Karpas-422 (cell line): Measurements from ENCODE around the gene JAK1. TPM values are rescaled to one million over a fixed set of nuclear protein-coding genes. Genes with fewer than 3 reads are reported as not detected.

ENCODE experiments used
- DNase-seq: peaks from one replicate; pipeline ENCODE4 v3.0.0-alpha.2; 2015
- H2AFZ ChIP-seq: fragments of 200-600 bp; sonication (generic); 2 replicates; pipeline ENCODE4 v1.6.1; 2014; ENCODE audit warnings: antibody characterized with exemption, low read length, mixed read lengths
- H3K27ac ChIP-seq: fragments of 200-600 bp; sonication (generic); 2 replicates; pipeline ENCODE4 v1.5.1; 2014; ENCODE audit warnings: mild to moderate bottlenecking, low read length, moderate library complexity
- H3K27me3 ChIP-seq: fragments of 200-600 bp; sonication (generic); 2 replicates; pipeline ENCODE4 v1.6.1; 2014; ENCODE audit warnings: low read length, mixed read lengths
- H3K36me3 ChIP-seq: fragments of 200-600 bp; sonication (generic); 2 replicates; pipeline ENCODE4 v1.6.1; 2014; ENCODE audit warnings: low read length, mixed read lengths; ENCODE audit not compliant: insufficient read depth
- H3K4me1 ChIP-seq: fragments of 200-600 bp; sonication (generic); 2 replicates; pipeline ENCODE4 v1.6.1; 2014; ENCODE audit warnings: mild to moderate bottlenecking, low read length, mixed read lengths
- H3K4me2 ChIP-seq: fragments of 200-600 bp; sonication (generic); 2 replicates; pipeline ENCODE4 v1.6.1; 2014; ENCODE audit warnings: low read length, low read depth, mild to moderate bottlenecking; ENCODE audit not compliant: poor library complexity, severe bottlenecking
- H3K4me3 ChIP-seq: fragments of 200-600 bp; sonication (generic); 2 replicates; pipeline ENCODE4 v1.5.1; 2014; ENCODE audit warnings: mild to moderate bottlenecking, antibody characterized with exemption, low read length, mixed read lengths
- H3K79me2 ChIP-seq: fragments of 200-600 bp; sonication (generic); 2 replicates; pipeline ENCODE4 v1.6.1; 2014; ENCODE audit warnings: mild to moderate bottlenecking, low read length, mixed read lengths
- H3K9ac ChIP-seq: fragments of 200-600 bp; sonication (generic); 2 replicates; pipeline ENCODE4 v1.6.0; 2014; ENCODE audit warnings: low read length
- H3K9me2 ChIP-seq: fragments of 200-600 bp; sonication (generic), shearing (Covaris generic); replicated peaks from 2 replicates; pipeline ENCODE4 v1.6.0; 2014; ENCODE audit warnings: mild to moderate bottlenecking, low read length, moderate library complexity; ENCODE audit not compliant: insufficient read depth
- H3K9me3 ChIP-seq: fragments of 300-700, 200-600 bp; sonication (generic); 2 replicates; pipeline ENCODE4 v1.6.1; 2014; ENCODE audit warnings: low read length, mixed read lengths
- H4K20me1 ChIP-seq: fragments of 200-600 bp; sonication (generic); 2 replicates; pipeline ENCODE4 v1.6.1; 2014; ENCODE audit warnings: mild to moderate bottlenecking, antibody characterized with exemption, low read length, low read depth; ENCODE audit not compliant: insufficient read depth
- total RNA-seq: library from RNA; depleted of rRNA; stranded (reverse); fragments of >200 nt; shearing (Covaris generic); gene quantifications from 2 replicates; pipeline ENCODE4 v1.2.3, GENCODE V29; 2014; ENCODE audit warnings: low replicate concordance

JAK1 gene
- total RNA-seq, 1 experiment from 2014 or later: 19.6 TPM

- H4K20me1 ChIP-seq: peaks cover 72% of the 10 kb centered on the region
- H3K27me3 ChIP-seq: no peaks in the 10 kb centered on the region
- no peaks in the 10 kb centered on the region for H3K9me2 ChIP-seq
- no peak overlapping the region for H3K4me3 ChIP-seq
- no peak overlapping the region for H3K27ac ChIP-seq
- H3K9me3 ChIP-seq: no peaks in the 10 kb centered on the region
- no peak overlapping the region for H3K9ac ChIP-seq
- peaks cover 26% of the 10 kb centered on the region for H3K4me1 ChIP-seq
- H3K36me3 ChIP-seq: no peaks in the 10 kb centered on the region
- DNase-seq: no peak
- no peaks in the 10 kb centered on the region for H3K79me2 ChIP-seq
- no peak overlapping the region for H3K4me2 ChIP-seq
- H2AFZ ChIP-seq: no peak overlapping the region
Observed at GRCh38 chr1:64959986-64960385, 6.4 kb downstream of the JAK1 start.

DNA sequence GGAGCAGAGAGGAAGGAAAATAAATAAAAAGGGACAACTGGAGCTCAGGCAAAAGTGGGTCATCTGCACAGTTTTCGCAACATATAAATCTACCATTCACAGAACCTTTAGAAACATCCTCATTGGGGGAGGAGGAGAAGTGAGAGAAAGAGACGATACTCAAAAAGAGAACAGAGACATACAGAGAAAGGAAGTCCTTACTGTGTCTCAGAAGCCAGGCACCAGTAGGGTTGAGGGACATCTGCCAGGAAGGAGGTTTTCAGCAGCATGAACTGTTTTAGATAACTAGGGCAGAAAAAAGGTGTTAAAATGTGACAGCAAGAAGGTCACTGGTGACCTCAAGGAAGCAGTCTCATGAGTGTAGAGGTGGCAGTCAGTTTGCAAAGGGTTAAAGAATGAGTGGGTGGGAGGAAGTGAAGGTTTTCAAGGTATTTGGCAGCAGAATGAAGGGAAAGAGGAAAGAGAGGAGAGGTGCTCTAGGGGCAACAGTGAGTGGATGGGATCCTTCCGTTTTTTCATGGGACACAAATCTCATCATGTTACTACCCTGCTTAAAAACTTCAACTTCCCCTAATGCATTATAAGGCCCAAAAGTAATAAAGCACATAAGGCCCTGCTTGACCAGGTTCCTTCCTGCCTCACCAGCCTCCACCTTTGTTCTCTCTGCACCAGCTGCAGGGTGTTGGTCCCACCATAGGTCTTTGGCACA is 9.5 kb downstream of the JAK1 start:
- Histone ChIP-seq H3K9me2 (no peaks in the 10 kb centered on the region), H3K36me3 (no peaks in the 10 kb centered on the region), H3K27me3 (no peaks in the 10 kb centered on the region), H3K79me2 (no peaks in the 10 kb centered on the region), H3K4me3 (no peak overlapping the region), H2AFZ (no peak overlapping the region), H3K4me1 (no peaks in the 10 kb centered on the region), H3K9ac (no peak overlapping the region), H3K4me2 (no peak overlapping the region), H3K27ac (no peak overlapping the region), H4K20me1 (peaks cover 75% of the 10 kb centered on the region), H3K9me3 (no peaks in the 10 kb centered on the region)
- DNase-seq: no peak

- no peak overlapping the region for H3K4me2 ChIP-seq
Observed at GRCh38 chr1:64956010-64956640, 10.2 kb downstream of the JAK1 start.

DNA sequence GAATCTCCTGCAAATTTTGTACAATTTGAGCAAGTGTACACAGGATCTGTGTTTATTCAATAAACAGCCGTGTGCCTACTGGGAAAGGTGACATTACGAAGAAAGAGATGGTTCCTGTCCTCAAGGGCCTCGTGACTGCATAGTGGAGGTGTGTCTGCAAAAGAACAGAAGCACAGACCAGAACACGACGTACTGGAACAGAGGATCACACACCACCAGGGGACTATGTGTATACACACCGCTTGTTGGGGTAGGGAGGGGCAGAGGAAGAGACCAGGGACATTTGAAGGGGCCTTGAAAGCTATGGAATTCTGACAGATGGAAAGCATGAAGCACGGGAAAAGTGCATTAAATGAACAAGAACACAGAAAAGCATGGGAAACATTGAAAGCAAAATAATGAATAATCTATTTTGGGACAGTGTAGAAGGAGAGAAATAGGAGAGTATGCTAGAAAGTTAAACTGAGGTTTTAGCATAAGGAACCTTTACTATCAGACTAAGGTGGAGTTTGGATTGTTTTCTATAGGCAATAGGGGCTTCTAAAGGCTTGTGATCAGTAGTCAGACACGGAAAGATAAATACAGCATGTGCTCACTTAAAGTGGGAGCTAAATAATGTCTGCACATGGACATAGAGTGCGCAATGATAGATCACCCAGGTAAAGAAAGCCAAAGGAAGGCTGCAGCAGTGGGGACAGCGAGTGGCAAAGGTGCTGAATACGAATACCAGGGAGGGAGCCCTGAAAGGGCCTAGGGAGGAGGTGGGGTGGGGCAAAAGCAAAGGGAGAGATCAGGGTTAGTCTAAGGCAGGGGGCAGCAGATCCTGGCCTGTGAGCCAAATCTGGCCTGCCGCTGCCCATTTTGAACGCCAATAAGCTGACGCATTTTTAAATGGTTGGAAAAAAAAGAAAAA is 11.0 kb downstream of the JAK1 start:
- Histone ChIP-seq H3K9ac (no peak overlapping the region), H3K27ac (no peak overlapping the region), H3K36me3 (no peaks in the 10 kb centered on the region), H3K27me3 (no peaks in the 10 kb centered on the region), H2AFZ (no peak overlapping the region), H3K4me3 (no peak overlapping the region), H3K4me2 (no peak overlapping the region), H3K9me3 (no peaks in the 10 kb centered on the region), H3K79me2 (no peaks in the 10 kb centered on the region), H4K20me1 (peaks cover 65% of the 10 kb centered on the region), H3K4me1 (no peaks in the 10 kb centered on the region), H3K9me2 (no peaks in the 10 kb centered on the region)
- no peak for DNase-seq

More at GRCh38 chr1:64956010-64956640, 10.2 kb downstream of the JAK1 start:
- H3K4me1 ChIP-seq: no peaks in the 10 kb centered on the region
- H4K20me1 ChIP-seq: peaks cover 68% of the 10 kb centered on the region
- no peak overlapping the region for H3K27ac ChIP-seq
- no peaks in the 10 kb centered on the region for H3K9me2 ChIP-seq
- H2AFZ ChIP-seq: no peak overlapping the region
- H3K4me3 ChIP-seq: no peak overlapping the region
- no peaks in the 10 kb centered on the region for H3K79me2 ChIP-seq
- no peaks in the 10 kb centered on the region for H3K36me3 ChIP-seq
- DNase-seq: no peak
- H3K9me3 ChIP-seq: no peaks in the 10 kb centered on the region
- no peak overlapping the region for H3K9ac ChIP-seq
- H3K27me3 ChIP-seq: no peaks in the 10 kb centered on the region

DNA sequence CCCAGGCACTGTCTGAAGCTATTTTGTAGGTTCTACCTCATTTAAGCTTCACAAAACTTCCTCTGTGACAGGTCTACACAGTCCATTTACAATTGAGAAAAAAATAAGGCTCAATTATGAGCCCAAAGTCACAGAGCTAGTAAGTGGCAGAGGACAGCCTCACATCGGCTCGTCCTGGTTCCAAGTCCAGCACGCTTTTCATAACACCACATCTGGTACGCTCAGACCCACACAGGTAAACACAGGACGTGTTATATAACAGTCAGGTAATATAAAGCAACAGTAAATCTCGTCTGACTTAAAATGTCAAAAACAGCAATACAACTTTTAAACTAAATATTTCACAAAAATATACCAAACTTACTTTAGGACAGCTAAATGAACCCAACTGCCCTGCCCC is 13.1 kb downstream of the JAK1 start:
- H4K20me1 ChIP-seq: peaks cover 67% of the 10 kb centered on the region
- H3K4me1 ChIP-seq: no peaks in the 10 kb centered on the region
- no peaks in the 10 kb centered on the region for H3K27me3 ChIP-seq
- H3K36me3 ChIP-seq: no peaks in the 10 kb centered on the region
- DNase-seq: no peak
- no peak overlapping the region for H3K4me3 ChIP-seq
- no peak overlapping the region for H3K27ac ChIP-seq
- H3K4me2 ChIP-seq: no peak overlapping the region
- no peak overlapping the region for H3K9ac ChIP-seq
- no peaks in the 10 kb centered on the region for H3K79me2 ChIP-seq
- no peaks in the 10 kb centered on the region for H3K9me2 ChIP-seq
- no peaks in the 10 kb centered on the region for H3K9me3 ChIP-seq
- H2AFZ ChIP-seq: no peak overlapping the region

DNA sequence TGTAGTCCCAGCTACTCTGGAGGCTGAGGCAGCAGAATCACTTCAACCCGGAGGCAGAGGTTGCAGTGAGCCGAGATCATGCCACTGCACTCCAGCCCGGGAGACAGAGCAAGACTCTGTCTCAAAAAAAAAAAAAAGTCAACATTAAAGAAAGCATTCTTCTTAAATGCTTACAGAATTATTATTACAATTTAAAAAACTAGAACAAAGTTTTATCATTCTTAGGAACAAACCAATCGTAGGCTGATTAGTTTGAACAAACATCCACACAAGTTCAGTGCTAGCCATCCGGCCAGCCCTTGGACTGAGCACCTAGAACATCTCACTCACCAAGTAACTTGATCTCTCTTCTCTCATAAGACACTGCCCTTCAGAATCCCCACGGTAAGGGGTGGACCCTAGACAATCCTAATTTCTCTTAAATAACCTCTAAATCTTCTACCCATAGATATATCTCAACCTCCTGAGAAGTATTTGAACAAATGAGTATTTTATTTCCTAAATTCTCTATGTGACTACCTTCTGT is 16.0 kb downstream of the JAK1 start:
- peaks cover 65% of the 10 kb centered on the region for H4K20me1 ChIP-seq
- H3K4me3 ChIP-seq: no peak overlapping the region
- H3K79me2 ChIP-seq: 0 out of 2 replicates have a peak, but pooled peaks cover 2% of the 10 kb centered on the region
- no peak overlapping the region for H3K27ac ChIP-seq
- no peaks in the 10 kb centered on the region for H3K36me3 ChIP-seq
- no peaks in the 10 kb centered on the region for H3K9me2 ChIP-seq
- no peak overlapping the region for H3K9ac ChIP-seq
- no peak for DNase-seq
- H3K9me3 ChIP-seq: no peaks in the 10 kb centered on the region
- no peaks in the 10 kb centered on the region for H3K4me1 ChIP-seq
- no peak overlapping the region for H2AFZ ChIP-seq
- H3K27me3 ChIP-seq: peaks cover 3% of the 10 kb centered on the region; the same call in 1 of the 2 replicates
- H3K4me2 ChIP-seq: no peak overlapping the region

DNA sequence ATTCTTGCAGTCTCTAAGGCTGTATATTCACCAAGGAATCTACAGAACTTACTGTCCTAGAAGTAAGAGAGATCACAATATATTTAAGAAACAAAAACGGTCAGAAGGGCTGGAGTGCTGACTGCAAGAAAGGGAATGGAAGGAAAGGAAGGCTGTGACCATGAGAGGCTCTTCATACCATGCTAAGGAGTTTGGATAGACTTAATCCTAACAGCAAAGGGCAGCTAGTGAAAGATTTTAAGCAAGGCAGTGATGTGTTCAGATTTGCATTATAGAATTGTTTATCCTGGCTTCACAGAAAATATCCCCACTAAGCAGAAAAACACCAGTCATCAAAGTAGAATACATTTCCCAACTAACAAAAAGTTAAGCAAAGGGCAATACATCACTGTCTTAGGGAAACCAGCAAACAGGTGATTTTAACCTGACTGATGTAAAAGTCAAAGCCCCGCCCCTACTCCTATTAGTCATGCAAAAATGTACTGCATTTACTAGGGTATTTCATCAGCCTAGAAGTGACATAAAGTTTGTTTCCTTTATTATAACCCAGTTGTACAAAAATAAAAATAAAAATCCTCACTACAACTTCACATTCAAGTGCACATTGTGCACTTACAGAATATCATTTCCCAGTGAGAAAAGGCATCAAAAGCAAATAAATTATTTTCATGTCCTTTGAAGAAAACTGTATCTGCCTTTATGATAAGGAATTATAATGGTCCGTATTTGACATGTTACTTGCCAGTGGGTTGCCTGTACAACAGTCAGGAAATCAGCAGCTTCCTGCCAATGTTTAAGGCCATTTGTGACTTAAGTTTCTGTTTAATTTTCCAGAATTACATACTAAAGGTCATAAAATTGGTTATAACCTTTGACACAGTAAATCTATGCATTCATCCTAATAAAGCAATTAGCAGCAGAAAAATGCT is 17.2 kb downstream of the JAK1 start:
- Histone ChIP-seq H3K9me2 (no peaks in the 10 kb centered on the region), H2AFZ (no peak overlapping the region), H3K9me3 (no peaks in the 10 kb centered on the region), H3K4me3 (no peak overlapping the region), H3K79me2 (0 out of 2 replicates have a peak, but pooled peaks cover 2% of the 10 kb centered on the region), H3K27ac (no peak overlapping the region), H4K20me1 (peaks cover 65% of the 10 kb centered on the region), H3K9ac (no peak overlapping the region), H3K4me1 (no peaks in the 10 kb centered on the region), H3K36me3 (no peaks in the 10 kb centered on the region), H3K4me2 (no peak overlapping the region), H3K27me3 (peaks cover 3% of the 10 kb centered on the region; the same call in 1 of the 2 replicates)
- DNase-seq: no peak
